Measurements from ENCODE around the gene CALN1.

CALN1 gene

DNA sequence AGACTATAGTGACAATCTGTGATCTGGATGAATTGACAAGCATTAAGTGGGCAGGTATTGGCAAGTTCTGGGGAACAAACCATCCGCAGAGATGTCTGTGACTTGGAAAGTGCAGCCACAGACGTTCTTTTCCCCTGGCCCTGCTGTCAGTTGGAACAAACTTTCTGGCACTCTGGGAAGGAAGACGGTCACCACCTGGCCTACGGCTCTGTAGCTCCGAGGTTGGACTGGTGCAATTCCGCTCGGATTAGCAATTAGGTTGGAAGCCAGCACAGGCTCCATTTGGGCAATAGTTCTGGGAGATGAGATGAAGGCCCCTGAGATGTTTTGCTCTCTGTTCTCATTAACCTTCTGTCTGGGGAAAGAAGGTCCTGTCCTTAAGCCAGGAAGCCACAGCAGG is 437.5 kb downstream of the CALN1 start:
- H3K4me3 ChIP-seq (ENCODE audit: low read depth, low read length): no peak overlapping the region
- TF ChIP-seq, protein P1, sequence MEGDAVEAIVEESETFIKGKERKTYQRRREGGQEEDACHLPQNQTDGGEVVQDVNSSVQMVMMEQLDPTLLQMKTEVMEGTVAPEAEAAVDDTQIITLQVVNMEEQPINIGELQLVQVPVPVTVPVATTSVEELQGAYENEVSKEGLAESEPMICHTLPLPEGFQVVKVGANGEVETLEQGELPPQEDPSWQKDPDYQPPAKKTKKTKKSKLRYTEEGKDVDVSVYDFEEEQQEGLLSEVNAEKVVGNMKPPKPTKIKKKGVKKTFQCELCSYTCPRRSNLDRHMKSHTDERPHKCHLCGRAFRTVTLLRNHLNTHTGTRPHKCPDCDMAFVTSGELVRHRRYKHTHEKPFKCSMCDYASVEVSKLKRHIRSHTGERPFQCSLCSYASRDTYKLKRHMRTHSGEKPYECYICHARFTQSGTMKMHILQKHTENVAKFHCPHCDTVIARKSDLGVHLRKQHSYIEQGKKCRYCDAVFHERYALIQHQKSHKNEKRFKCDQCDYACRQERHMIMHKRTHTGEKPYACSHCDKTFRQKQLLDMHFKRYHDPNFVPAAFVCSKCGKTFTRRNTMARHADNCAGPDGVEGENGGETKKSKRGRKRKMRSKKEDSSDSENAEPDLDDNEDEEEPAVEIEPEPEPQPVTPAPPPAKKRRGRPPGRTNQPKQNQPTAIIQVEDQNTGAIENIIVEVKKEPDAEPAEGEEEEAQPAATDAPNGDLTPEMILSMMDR (IDR thresholded peaks at IDR 0.05; ENCODE audit: control insufficient read depth, extremely low read depth, insufficient read depth): no peak
- DNase-seq (ENCODE audit: low read depth): no peak

DNA sequence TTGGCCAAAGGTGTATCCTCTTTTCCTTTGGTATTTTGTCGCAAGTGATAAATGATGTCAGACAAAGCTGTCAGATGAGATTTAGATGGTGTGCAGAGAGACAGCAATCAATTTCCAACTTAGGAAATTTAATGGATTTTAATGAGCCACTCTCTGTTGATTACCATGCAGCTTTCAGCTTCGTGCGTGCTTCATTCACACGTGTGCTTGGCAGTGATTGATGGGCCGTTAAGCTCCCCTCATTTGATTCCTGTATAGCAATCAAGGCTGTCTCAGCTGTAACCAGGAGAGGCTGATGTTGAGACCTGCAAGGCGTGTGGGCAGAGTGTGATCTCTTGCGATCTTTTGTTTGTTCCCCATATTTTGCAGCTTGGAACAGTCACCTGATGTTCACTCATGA is 439.6 kb downstream of the CALN1 start:
- TF ChIP-seq, protein P1 (IDR thresholded peaks at IDR 0.05; ENCODE audit: control insufficient read depth, extremely low read depth, insufficient read depth): no peak
- H3K4me3 ChIP-seq (ENCODE audit: low read depth, low read length): no peak overlapping the region
- DNase-seq (ENCODE audit: low read depth): no peak

DNA sequence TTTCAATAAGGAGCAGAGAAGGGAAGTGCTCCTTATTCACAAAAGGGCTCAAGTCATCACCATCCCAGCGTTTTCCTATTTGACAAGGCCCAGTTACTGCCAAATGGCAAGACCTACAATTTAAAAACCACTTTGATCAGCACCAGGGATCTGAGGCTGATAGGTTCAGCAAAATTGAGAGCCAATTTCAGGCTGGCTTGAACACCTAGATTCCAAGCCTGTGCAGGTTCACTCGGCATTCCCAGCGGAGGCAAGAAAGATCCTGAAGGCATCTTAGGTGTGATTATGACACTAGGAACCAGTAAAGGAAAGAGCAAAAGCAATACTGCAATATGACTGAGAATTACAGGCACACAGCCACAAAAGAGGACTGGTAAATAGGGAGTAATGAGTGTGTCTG is 441.4 kb downstream of the CALN1 start:
- no peak overlapping the region for H3K4me3 ChIP-seq (ENCODE audit: low read depth, low read length)
- no peak for DNase-seq (ENCODE audit: low read depth)
- TF ChIP-seq, protein P1 (IDR thresholded peaks at IDR 0.05; ENCODE audit: control insufficient read depth, extremely low read depth, insufficient read depth): no peak

GRCh38 chr7:71962636-71963035 is 449.5 kb downstream of the CALN1 start:
- no peak overlapping the region for H3K4me3 ChIP-seq (ENCODE audit: low read depth, low read length)
- DNase-seq (ENCODE audit: low read depth): no peak
- TF ChIP-seq, protein P1 (IDR thresholded peaks at IDR 0.05; ENCODE audit: control insufficient read depth, extremely low read depth, insufficient read depth): no peak

DNA sequence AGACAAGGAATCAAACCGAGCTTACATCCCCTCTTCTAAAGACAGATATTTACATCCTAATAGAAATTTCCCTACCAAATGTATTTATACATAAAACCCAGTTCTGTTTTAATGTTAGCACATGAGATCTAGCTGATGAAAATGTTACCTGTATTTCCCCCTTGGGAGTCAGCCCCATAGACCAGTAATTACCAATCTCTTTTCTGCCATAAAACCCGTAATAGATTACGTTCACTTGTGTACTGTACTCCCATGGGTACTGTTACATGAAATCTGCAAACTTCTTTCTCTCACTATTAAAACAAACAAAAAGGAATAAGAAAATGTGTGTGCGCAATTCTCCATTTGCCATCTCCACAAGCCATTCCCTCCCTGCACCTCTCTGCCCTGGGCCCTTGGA is 450.9 kb downstream of the CALN1 start:
- no peak overlapping the region for H3K4me3 ChIP-seq (ENCODE audit: low read depth, low read length)
- DNase-seq (ENCODE audit: low read depth): no peak
- TF ChIP-seq, protein P1 (IDR thresholded peaks at IDR 0.05; ENCODE audit: control insufficient read depth, extremely low read depth, insufficient read depth): no peak

DNA sequence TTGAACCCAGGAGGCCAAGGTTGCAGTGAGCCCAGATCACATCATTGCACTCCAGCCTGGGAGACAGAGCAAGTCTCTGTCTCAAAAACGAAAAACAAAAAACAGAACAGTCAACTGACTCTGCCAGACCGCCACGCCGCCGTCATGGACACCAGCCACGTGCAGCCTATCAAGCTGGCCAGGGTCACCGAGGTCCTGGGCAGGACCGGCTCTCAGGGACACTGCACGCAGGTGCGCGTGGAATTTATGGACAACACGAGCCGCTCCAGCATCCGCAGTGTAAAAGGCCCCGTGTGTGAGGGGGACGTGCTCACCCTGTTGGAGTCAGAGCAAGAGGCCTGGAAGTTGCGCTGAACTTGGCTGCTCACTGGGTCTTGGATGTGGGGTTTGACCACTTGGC is 470.0 kb downstream of the CALN1 start:
- no peak for DNase-seq (ENCODE audit: low read depth)
- no peak overlapping the region for H3K4me3 ChIP-seq (ENCODE audit: low read depth, low read length)
- TF ChIP-seq, protein P1 (IDR thresholded peaks at IDR 0.05; ENCODE audit: control insufficient read depth, extremely low read depth, insufficient read depth): no peak

- DNase-seq (ENCODE audit: low read depth): no peak
Measured at GRCh38 chr7:71937840-71938371, 474.2 kb downstream of the CALN1 start.

More at GRCh38 chr7:71937840-71938371, 474.2 kb downstream of the CALN1 start:
- TF ChIP-seq, protein P1 (IDR thresholded peaks at IDR 0.05; ENCODE audit: control insufficient read depth, extremely low read depth, insufficient read depth): no peak
- H3K4me3 ChIP-seq (ENCODE audit: low read depth, low read length): no peak overlapping the region
